Calu3 (cell line): Measurements from ENCODE around the gene MAP2K6. TPM values are rescaled to one million over a fixed set of nuclear protein-coding genes. Genes with fewer than 3 reads are reported as not detected.

Experiments
- BruUV-seq: library from RNA; stranded (reverse); fragments of 400-500 nt; replicated peaks from 2 replicates; lab custom pipeline; 2021; lab: Mats Ljungman, UMichigan
- CTCF ChIA-PET: fragments of 300-600 bp; sonication (Branson Sonifier 250); formaldehyde crosslinking; loops from one replicate; lab custom pipeline; 2022; ENCODE audit warnings: antibody characterized with exemption; lab: Charles Lee
- DNase-seq: peaks from one replicate; pipeline ENCODE4 v3.0.0; 2022
- H3K27ac Mint-ChIP-seq: one replicate; pipeline ENCODE4 v1.8.0; 2022; ENCODE audit warnings: mixed read lengths; ENCODE audit not compliant: unreplicated experiment
- H3K27me3 Mint-ChIP-seq: one replicate; pipeline ENCODE4 v1.8.0; 2022; ENCODE audit warnings: mixed read lengths; ENCODE audit not compliant: unreplicated experiment
- H3K36me3 Mint-ChIP-seq: one replicate; pipeline ENCODE4 v1.8.0; 2022; ENCODE audit warnings: mild to moderate bottlenecking, moderate library complexity, mixed read lengths; ENCODE audit not compliant: insufficient read depth, unreplicated experiment
- H3K4me1 Mint-ChIP-seq: one replicate; pipeline ENCODE4 v1.8.0; 2022; ENCODE audit warnings: mild to moderate bottlenecking, low read depth, mixed read lengths; ENCODE audit not compliant: unreplicated experiment
- H3K4me3 Mint-ChIP-seq: one replicate; pipeline ENCODE4 v1.8.0; 2022; ENCODE audit warnings: mild to moderate bottlenecking, low read depth, moderate library complexity, mixed read lengths; ENCODE audit not compliant: unreplicated experiment
- H3K9me3 Mint-ChIP-seq: one replicate; pipeline ENCODE4 v1.8.0; 2022; ENCODE audit warnings: low read depth, mixed read lengths; ENCODE audit not compliant: unreplicated experiment
- intact Hi-C: fragments of 100-400 bp; cut with micrococcal nuclease; formaldehyde crosslinking; loops from one replicate; pipeline ENCODE4 v1.10.0; 2022; ENCODE audit not compliant: unreplicated experiment
- total RNA-seq: library from RNA; stranded (reverse); gene quantifications from 2 replicates; pipeline ENCODE4 v1.2.3, GENCODE V29; 2022
- TF ChIP-seq, protein P1 (sequence below): fragments of 200-600 bp; IDR thresholded peaks from one replicate; pipeline ENCODE4 v1.8.0; 2022; ENCODE audit warnings: antibody characterized with exemption; ENCODE audit not compliant: unreplicated experiment

The MAP2K6 gene
- total RNA-seq, 1 experiment from 2014 or later = 13.0 TPM

DNA sequence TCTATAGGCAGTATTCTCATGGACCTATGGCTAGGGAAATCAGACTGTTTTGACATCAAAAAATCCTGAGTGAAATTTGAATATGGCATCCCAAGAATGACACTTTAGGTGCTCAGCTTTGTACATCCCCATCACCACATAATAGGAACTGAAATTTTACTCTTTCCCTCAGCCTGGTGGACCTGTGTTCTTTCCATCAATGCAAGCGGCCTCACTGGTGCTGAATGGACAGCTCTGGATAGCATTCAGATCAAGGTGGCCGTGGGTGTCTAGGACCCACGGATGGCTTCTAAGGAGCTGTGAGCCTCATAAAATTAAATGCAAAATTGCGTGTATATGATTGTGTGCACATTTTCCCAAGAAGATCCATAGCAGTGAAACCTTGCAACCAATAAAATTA, 152.6 kb downstream of the MAP2K6 start:
- DNase-seq = no peak
- Mint-ChIP-seq H3K4me3 (no peak overlapping the region), H3K27ac (no peak overlapping the region), H3K4me1 (no peaks in the 10 kb centered on the region), H3K9me3 (no peaks in the 10 kb centered on the region), H3K36me3 (peaks cover 8% of the 10 kb centered on the region), H3K27me3 (peaks cover 18% of the 10 kb centered on the region)
- no TSS peak for BruUV-seq
- TF ChIP-seq, protein P1, sequence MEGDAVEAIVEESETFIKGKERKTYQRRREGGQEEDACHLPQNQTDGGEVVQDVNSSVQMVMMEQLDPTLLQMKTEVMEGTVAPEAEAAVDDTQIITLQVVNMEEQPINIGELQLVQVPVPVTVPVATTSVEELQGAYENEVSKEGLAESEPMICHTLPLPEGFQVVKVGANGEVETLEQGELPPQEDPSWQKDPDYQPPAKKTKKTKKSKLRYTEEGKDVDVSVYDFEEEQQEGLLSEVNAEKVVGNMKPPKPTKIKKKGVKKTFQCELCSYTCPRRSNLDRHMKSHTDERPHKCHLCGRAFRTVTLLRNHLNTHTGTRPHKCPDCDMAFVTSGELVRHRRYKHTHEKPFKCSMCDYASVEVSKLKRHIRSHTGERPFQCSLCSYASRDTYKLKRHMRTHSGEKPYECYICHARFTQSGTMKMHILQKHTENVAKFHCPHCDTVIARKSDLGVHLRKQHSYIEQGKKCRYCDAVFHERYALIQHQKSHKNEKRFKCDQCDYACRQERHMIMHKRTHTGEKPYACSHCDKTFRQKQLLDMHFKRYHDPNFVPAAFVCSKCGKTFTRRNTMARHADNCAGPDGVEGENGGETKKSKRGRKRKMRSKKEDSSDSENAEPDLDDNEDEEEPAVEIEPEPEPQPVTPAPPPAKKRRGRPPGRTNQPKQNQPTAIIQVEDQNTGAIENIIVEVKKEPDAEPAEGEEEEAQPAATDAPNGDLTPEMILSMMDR = no peak
- CTCF ChIA-PET = no interaction called here
- intact Hi-C loops = loop anchor here (5.0 kb wide), 1 partner anchor 985 kb away; no protein-coding TSS in a partner anchor

DNA sequence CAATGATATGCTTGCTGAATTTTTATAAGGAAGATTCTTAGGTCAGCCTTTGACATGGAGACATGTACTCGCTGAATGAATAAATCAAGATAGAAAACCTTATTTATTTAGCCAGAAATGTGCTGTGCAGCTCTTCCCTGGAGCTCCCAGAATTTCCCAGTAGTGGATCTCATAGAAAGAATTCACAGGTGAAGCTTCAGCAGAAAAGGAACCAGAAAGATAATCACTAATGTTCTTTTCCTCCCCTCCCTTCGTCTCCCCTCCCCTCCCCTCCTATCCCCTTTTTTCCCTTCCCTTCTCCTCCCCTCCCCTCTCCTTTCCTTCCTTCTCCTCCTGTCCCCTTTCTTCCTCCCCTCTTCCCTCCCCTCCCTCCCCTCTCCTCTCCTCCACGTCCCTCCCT, 158.2 kb downstream of the MAP2K6 start:
- TF ChIP-seq, protein P1 = no peak
- Mint-ChIP-seq H3K9me3 (no peaks in the 10 kb centered on the region), H3K4me3 (no peak overlapping the region), H3K27me3 (no peaks in the 10 kb centered on the region), H3K4me1 (no peaks in the 10 kb centered on the region), H3K36me3 (peaks cover 8% of the 10 kb centered on the region), H3K27ac (no peak overlapping the region)
- intact Hi-C loops = no loop called here
- CTCF ChIA-PET = no interaction called here
- DNase-seq = no peak
- no TSS peak for BruUV-seq

- DNase-seq = no peak
- Mint-ChIP-seq H3K27ac (no peak overlapping the region), H3K36me3 (peaks cover 8% of the 10 kb centered on the region), H3K9me3 (no peaks in the 10 kb centered on the region), H3K4me1 (no peaks in the 10 kb centered on the region), H3K4me3 (no peak overlapping the region), H3K27me3 (no peaks in the 10 kb centered on the region)
- CTCF ChIA-PET = no interaction called here
- intact Hi-C loops = no loop called here
- TF ChIP-seq, protein P1 = no peak
- no TSS peak for BruUV-seq
Observed at GRCh38 chr17:69573396-69573795, 158.9 kb downstream of the MAP2K6 start.

GRCh38 chr17:69574257-69575197, 160.0 kb downstream of the MAP2K6 start:
- no peak for DNase-seq
- TF ChIP-seq, protein P1 = no peak
- H3K9me3 Mint-ChIP-seq = peaks cover 2% of the 10 kb centered on the region
- intact Hi-C loops = no loop called here
- H3K27me3 Mint-ChIP-seq = no peaks in the 10 kb centered on the region
- CTCF ChIA-PET = no interaction called here
- H3K36me3 Mint-ChIP-seq = peaks cover 2% of the 10 kb centered on the region
- no TSS peak for BruUV-seq
- no peak overlapping the region for H3K27ac Mint-ChIP-seq
- H3K4me3 Mint-ChIP-seq = no peak overlapping the region
- H3K4me1 Mint-ChIP-seq = no peaks in the 10 kb centered on the region
